ENCODE measurements around the gene PNPT1. TPM values are rescaled to one million over a fixed set of nuclear protein-coding genes. Genes with fewer than 3 reads are reported as not detected.

PNPT1 gene
- total and polyA plus RNA-seq, 2 of the 8 experiments (the other 6 are each of a cell fraction or from before 2014, with no cell fraction given), result 8.3 to 40.2 TPM

- no peak for FAIRE-seq
Observed at GRCh38 chr2:55610954-55611743, 82.5 kb downstream of the PNPT1 start.

More at GRCh38 chr2:55610954-55611743, 82.5 kb downstream of the PNPT1 start:
- Histone ChIP-seq H3K18ac (ENCODE audit: extremely low read depth, low read length) (no peak overlapping the region), H3K79me1 (ENCODE audit: low read depth, low read length) (no peaks in the 10 kb centered on the region; the same call in 1 of the 2 replicates), H3K4ac (replicated peaks; ENCODE audit: insufficient read length, low read depth, low read length) (no peak overlapping the region), H4K5ac (ENCODE audit: insufficient read length, low read depth, low read length) (no peak overlapping the region), H2BK120ac (replicated peaks; ENCODE audit: low read depth, low read length) (no peak overlapping the region), H3K27ac (ENCODE audit: low read depth, low read length) (no peak overlapping the region), H3K4me3 (ENCODE audit: extremely low read depth in 1 of 4, insufficient read depth in 2 of 4, low read depth in 3 of 4, low read length in 4 of 4) (no peak overlapping the region), H3K27me3 (replicated peaks in 1 of 4; ENCODE audit: control insufficient read depth in 3 of 4, extremely low read depth in 1 of 4, insufficient read depth in 3 of 4, low read length in 3 of 4) (no peaks in the 10 kb centered on the region), H3K36me3 (ENCODE audit: control insufficient read depth in 2 of 4, insufficient read depth in 4 of 4, low read length in 3 of 4) (peaks cover 2 to 26% (median 7%) of the 10 kb centered on the region in 4 experiments; a peak in 4 of 8 replicates), H4K91ac (replicated peaks; ENCODE audit: insufficient read length, low read length) (no peak overlapping the region), H3K23me2 (ENCODE audit: low read depth, low read length) (no peaks in the 10 kb centered on the region), H2BK12ac (ENCODE audit: low read depth, low read length) (no peak overlapping the region), H4K20me1 (replicated peaks in 1 of 2; ENCODE audit: control insufficient read depth in 1 of 2, insufficient read depth in 2 of 2, low read length in 2 of 2) (no peaks in the 10 kb centered on the region), H2BK15ac (ENCODE audit: low read length) (no peak overlapping the region), H3K9ac (replicated peaks in 1 of 4; ENCODE audit: extremely low read depth in 1 of 4, low read depth in 3 of 4, low read length in 3 of 4) (no peak overlapping the region), H3K4me1 (replicated peaks in 1 of 4; ENCODE audit: control insufficient read depth in 3 of 4, insufficient read depth in 4 of 4, low read length in 3 of 4) (no peaks in the 10 kb centered on the region), H3K9me3 (ENCODE audit: insufficient read depth in 2 of 2, low read depth in 1 of 2, low read length in 1 of 2) (no peaks in the 10 kb centered on the region), H3K23ac (ENCODE audit: insufficient read length) (no peak overlapping the region), H2BK20ac (ENCODE audit: low read length) (no peak overlapping the region), H2AFZ (ENCODE audit: low read length) (no peak overlapping the region), H3K14ac (ENCODE audit: insufficient read length) (no peak overlapping the region), H3K79me2 (ENCODE audit: control insufficient read depth in 1 of 2, insufficient read depth in 2 of 2, low read length in 2 of 2) (peaks cover 0 to 51% of the 10 kb centered on the region in 2 experiments; a peak in 3 of 4 replicates), H2AK5ac (ENCODE audit: low read depth, low read length) (no peak overlapping the region), H4K8ac (ENCODE audit: extremely low read depth, insufficient read depth, low read length) (no peak overlapping the region), H2BK5ac (ENCODE audit: low read depth, low read length) (no peak overlapping the region), H3K56ac (replicated peaks; ENCODE audit: insufficient read length, low read depth, low read length) (no peak overlapping the region), H3K4me2 (ENCODE audit: insufficient read depth in 1 of 2, low read depth in 2 of 2, low read length in 2 of 2) (no peak overlapping the region)
- WGBS, 2 experiments (ENCODE audit: extremely low coverage in 1 of 2, insufficient coverage in 1 of 2, insufficient read length in 1 of 2, insufficient replicate concordance in 2 of 2, low coverage in 1 of 2, low lambda C conversion rate in 2 of 2, missing lambda C conversion rate in 1 of 2), result 90% methylated on average over 3 of the region's 3 CpGs; no CpG with 5 or more reads in 1 of the 2 experiments
- DNase-seq (ENCODE audit: low read depth in 1 of 2, low spot score in 2 of 2), result no peak
- no peak for TF ChIP-seq EP300 (IDR thresholded peaks at IDR 0.05; ENCODE audit: borderline replicate concordance in 1 of 2, low read depth in 2 of 2, low read length in 2 of 2)
- TF ChIP-seq KDM1A (IDR thresholded peaks at IDR 0.05; ENCODE audit: borderline replicate concordance, low read length), result no peak
- no peak for TF ChIP-seq ASH2L (IDR thresholded peaks at IDR 0.05; ENCODE audit: low read length)
- no peak for TF ChIP-seq RFX5 (IDR thresholded peaks at IDR 0.05; ENCODE audit: borderline replicate concordance, low read depth, low read length)
- no peak for TF ChIP-seq SP2 (IDR thresholded peaks at IDR 0.05; ENCODE audit: low read length)
- no peak for TF ChIP-seq NANOG (IDR thresholded peaks at IDR 0.05; ENCODE audit: insufficient read depth, low read depth, low read length, poor library complexity, severe bottlenecking)
- no peak for TF ChIP-seq ATF2 (IDR thresholded peaks at IDR 0.05; ENCODE audit: low read length)
- no peak for TF ChIP-seq ATF3 (IDR thresholded peaks at IDR 0.05; ENCODE audit: insufficient read depth, low read depth, low read length)
- ChIA-PET CTCF (ENCODE audit: partially characterized antibody) (interaction anchor here (0.9 kb wide), 2 partner anchors 12 to 30 kb away, joined by 3 read pairs; no protein-coding TSS in a partner anchor), POLR2A (ENCODE audit: partially characterized antibody) (no interaction called here)
